HG03280 (cell line): ENCODE data around the gene SLC7A7.
"Not testable (repeated sequence)": the region's sequence is repeated elsewhere in the genome, so short reads cannot be mapped to it uniquely, and the experiment has no call there.

Source experiments
- ATAC-seq: cut with Tn5 transposase; IDR thresholded peaks from one replicate; pipeline ENCODE4 v1.9.1; 2021; ENCODE audit warnings: mild to moderate bottlenecking, moderate library complexity; ENCODE audit not compliant: unreplicated experiment

The SLC7A7 gene

DNA sequence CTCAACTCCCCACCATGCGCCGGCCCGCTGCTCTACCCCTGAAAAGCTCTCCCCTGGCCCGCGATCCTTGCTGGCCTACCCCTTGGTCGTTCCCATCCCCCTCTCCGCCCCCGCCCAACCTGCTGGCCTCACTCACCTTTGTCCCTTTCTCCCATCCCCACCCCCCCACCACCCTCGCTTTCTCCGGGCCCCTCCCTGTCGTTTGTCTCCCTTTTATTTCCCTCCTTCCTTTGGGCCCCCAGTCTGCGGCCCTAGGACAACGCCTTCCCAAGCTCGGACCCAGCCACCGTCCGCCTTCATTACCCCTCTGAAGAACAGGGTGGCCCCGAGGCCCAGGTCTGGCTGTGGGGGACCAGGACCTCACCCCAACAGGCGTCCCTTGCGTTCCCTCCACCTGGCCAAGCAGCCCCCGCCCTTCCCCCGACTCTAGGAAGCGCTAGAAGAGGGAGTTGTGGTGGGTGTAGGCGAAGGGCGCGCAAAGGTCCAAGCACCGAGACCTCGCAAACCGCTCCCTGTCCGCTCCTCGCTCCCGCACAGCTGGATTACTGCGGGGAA lies 6.9 kb upstream of the SLC7A7 start:
- no peak for ATAC-seq

DNA sequence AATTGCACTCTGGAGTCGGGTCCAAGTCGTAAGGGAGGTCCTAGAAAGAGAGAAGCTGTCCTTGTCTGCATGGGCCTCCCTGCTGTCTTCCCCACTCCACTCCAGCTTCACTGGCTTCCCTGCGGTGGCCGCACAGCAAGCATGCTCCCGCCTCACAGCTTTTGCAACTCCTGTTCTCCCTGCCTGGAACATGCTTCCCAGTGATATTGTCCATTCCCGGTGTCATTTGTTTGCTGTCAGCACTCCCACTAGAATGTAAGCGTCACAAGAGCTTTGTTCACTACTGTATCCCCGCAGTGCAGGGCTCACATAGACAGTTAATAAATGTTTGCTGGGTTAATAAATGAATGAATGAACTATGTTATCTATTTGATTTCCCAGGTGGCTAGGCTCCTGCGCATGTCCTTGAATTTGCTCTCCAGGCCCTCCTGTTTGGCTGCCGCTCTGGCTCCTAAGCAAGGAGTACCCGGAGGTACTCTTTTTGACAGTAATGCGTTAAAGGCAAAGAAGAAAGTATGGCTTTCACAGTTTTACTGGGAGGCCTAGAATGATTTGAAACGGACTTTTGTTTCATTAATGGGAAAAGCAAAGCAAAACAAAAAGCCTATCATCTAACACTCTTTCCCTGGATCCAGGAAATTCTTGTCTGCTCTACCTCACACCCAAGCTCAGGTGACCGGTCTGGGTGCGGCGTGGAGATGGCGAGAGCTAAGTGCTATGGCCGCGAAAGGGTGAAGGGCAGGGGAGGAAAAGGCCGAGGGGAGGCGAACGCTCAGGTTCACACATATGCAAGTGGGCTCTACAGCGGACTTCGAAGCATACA lies 6.2 kb upstream of the SLC7A7 start:
- no peak for ATAC-seq

DNA sequence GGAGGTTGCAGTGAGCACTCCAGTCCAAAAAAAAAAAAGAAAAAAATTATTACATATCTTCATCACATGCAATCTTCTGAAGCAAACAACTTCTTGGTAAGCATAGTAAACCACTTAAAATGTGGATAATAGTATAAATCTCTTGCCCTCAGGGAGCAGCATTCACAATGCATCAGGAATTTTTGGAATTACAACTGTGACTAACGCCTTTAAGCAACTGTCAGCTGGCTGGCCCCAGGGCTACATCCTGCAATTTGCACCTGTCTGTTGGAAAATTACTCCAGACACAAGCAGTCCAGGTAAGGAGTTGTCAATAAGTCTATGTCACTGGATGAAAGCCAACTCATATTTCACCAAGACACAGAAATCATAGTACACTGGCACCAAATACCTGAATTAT lies 5.5 kb upstream of the SLC7A7 start:
- no peak for ATAC-seq

DNA sequence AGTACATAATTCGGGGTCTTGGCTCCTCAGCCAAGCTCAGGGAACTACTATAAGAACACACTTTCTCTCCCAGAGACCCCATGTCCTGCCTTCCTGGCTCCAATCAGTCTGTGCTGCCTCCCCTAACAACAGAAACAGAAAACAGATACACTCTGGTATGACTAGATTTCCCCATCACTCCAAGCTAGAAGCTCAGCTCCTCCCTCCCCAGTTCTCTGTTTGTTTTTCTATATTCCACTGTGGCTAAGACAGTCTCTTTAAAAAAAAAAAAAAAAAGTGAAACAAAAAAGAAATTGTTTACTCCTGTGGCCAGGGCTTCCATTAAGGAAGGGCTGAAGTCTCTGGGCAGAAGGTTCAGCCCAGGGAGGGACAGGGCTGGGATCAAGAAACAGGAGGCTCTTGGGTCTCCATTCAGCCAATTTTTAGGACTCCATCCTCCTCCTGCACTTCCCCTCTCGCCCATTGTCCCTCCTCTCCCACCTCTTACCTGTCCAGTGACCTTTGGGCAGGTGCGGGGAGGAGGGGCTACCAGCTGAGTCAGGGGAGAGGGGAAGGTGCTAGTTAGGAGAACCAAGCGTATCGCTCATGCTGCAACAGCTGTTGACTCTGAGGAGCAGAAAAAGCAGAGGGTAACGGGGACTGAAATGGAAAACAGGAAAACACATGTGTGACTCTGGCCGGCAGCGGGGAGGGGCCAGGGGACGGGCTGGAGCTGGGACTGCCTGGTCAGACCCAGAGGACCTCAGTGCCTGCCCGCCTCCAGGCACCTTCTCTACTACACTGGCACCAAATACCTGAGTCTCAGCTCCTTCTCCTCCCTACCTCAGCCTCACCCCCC lies 4.1 kb upstream of the SLC7A7 start:
- ATAC-seq = peak; percentile 37

DNA sequence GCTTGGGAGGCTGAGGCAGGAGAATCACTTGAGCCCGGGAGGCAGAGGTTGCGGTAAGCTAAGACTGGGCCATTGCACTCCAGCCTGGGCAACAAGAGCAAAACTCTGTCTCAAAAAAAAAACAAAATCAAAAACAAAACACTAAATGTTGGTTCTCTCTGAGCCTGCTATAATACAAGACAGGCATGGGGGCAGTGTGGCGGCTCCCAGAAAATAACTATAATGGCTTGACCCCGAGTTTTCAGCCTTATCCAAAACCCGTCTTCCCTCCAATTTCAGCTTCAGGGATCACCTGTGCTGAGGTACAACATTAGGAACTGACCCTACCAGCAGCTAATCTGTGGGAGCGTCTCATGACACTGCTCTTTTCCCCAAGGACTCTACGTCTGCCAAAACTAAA lies 862 bp downstream of the SLC7A7 start:
- ATAC-seq = no peak

DNA sequence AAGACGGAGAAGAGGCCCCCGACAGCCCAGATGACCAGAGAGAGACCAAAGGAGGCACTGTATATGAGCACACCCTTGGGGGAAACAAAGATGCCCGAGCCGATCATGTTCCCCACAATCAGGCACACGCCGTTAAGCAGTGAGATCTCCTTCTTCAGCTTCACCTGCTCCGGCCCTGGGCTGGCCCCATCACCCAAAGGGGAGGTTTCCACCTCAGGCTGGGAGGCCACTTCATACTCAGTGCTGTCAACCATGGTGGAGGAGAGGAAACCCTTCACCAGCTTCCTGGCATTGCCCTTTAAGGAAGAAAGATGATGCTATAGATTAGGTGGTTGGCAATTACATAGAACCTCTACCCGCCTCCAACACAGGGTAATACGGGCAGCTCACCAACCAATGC lies 2.1 kb downstream of the SLC7A7 start:
- no peak for ATAC-seq

DNA sequence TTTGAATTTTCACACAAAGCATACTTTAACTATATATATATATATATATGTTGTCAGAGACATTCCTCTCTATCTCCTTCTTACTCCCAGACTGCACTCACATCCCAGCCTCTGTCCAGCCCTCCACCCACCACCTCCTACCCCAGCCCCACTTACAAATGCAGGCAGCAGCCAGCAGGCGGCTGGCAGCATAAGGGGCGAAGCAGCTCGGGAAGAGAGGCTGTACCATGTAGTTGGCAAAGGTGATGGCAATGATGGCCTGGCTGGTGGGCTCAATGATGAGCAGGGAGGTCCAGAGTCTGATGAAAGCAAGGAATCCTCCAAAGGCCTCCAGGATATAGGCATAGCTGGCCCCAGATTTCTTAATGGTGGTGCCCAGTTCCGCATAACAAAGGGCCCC lies 2.5 kb downstream of the SLC7A7 start:
- ATAC-seq = no peak

DNA sequence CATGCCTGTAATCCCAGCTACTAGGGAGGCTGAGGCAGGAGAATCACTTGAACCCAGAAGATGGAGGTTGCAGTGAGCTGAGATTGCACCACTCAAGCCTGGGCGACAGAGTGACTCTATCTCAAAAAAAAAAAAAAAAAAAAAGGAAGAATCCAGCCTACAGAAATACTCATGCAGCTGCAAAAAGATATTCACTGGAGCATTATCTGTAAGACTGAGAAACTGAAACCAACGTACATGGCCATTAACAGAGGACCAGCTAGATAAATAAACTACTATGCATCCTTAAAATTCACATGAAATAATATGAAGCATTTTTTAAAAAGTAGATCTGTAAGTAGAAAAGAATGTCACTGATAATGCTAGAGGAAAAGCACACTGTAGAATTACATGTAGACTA lies 3.5 kb downstream of the SLC7A7 start:
- no peak for ATAC-seq

DNA sequence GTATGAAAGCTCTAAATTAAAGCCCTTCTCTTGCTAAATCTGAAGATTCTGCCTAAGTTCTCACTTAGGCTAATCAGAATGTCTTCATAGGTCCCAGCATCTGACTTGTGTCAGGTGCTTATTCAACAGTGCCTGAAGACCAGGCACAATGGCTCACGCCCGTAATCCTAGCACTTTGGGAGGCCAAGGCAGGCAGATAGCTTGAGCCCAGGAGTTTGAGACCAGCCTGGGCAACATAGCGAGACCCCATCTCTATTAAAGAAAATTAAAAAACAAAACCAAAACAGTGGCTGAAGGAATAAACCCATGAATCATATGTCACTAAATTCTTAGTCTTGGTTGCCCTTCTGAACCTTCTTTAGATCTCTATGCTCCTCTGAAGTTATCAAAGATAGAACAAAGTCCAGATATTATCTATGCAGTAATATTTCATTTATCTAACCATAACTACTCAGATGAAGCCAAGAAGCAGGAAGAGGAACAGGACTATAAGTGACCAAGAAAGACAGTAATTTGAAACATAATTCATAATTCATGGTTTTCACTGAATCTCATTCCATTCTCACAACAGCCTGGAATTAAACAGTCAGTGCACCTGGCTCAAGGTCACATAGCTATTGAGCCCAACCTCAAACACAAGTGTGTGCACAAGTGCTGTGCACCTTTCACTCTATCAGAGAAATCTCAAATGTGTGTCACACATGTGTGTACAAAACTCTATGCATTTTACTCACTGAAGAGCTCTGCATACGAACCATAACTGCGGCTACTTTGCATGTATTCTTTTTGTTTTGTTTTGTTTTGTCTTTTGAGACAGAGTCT lies 6.6 kb downstream of the SLC7A7 start:
- no peak for ATAC-seq

DNA sequence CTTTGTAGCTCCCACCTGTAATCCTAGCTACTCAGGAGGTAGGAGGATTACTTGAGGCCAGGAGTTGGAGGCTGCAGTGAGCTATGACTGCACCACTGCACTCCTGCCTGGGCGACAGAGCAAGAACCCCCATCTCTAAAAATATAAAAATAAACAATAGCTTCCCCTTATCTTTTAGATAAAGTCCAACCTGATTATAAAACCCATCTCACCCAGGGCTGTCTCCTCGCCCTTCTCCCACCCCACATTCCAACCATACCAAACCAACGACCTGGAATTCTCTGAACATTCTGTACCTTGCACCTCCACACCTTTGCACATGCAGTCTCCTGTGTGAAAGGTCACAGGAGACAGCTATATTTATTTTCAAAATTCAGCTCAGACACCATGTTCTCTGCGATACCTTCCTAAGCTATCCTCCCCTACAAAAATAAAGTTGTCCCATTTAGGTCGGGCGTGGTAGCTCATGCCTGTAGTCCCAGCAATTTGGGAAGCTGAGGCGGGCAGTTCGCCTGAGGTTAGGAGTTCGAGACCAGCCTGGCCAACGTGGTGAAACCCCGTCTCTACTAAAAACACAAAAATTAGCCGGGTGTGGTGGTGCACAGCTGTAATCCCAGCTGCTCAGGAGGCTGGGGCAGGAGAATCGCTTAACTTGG lies 7.7 kb downstream of the SLC7A7 start:
- no peak for ATAC-seq

DNA sequence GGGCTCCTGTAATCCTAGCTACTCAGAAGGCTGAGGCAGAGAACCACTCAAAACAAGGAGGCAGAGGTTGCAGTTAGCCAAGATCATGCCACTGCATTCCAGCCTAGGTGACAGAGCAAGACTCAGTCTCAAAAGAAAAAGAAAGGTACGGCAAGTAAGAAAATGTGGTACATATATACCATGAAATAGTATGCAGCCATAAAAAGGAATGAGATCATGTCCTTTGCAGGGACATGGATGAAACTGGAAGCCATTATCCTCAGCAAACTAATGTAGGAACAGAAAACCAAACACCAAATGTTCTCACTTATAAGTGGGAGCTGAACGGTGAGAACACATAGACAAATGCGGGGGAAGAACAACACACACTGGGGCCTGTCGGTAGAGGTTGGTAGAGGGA lies 10.0 kb downstream of the SLC7A7 start:
- not testable (repeated sequence) for ATAC-seq

DNA sequence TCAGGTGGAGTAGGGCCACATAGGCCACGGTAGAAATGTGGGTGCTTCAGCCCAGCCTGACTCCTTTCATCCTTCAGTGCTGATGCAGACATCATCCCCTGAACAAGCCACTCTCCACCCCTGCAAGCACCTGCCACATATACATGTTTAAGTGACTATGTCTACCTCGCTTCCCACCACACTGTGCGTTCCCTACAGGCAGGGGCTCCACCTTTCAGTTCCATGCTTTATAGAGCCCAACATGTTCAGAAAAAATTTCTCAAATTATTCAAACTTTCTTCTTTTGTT lies 11.6 kb downstream of the SLC7A7 start:
- ATAC-seq = peak; percentile 38

DNA sequence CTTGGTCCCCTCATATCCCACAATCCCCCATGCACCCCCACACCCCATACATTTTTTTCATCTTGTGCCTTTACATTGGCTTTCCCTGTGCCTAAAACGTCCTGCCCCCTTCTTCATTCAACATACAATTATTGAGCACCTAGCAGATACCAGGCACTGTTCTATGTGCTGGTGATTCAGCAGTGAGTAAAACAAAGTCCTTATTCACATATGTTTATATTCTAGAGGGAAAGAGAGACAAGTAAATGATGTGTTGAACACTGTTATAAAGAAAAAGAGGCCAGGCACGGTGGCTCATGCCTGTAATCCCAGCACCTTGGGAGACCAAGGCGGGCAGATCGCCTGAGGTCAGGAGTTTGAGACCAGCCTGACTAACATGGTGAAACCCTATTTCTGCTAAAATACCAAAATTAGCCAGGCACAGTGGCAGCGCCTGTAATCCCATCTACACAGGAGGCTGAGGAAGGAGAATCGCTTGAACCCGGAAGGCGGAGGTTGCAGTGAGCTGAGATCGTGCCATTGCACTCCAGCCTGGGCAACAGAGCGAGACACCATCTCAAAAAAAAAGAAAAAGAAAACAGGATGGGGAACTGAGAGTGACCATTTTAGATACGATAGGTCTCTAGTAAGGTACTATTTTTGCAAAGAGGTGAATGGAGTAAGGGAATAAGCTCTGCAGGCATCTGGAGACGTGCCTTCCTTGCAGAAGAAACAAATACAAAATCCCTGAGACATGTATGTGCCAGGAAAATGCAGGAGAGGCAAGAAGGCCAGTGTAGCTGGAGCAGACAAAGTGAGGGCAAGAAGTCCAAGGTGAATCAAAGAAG lies 12.2 kb downstream of the SLC7A7 start:
- peak; percentile 53 for ATAC-seq

DNA sequence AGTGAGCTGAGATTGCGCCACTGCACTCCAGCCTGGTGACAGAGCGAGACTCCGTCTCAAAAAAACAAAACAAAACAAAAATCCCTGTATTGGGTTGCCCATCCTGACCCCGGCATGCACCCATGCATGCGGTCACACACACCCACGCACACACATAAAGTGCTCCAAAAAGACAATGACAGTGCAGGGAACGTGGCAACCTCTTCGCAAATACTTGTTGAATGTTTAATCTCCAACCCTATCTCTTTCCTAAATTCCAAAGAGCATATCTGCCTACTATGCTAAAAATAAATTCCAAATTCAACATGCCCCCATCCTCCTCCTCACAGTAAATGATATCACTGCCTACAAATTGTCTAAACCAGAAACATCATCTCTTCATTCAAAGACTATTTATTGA lies 13.5 kb downstream of the SLC7A7 start:
- ATAC-seq = no peak

DNA sequence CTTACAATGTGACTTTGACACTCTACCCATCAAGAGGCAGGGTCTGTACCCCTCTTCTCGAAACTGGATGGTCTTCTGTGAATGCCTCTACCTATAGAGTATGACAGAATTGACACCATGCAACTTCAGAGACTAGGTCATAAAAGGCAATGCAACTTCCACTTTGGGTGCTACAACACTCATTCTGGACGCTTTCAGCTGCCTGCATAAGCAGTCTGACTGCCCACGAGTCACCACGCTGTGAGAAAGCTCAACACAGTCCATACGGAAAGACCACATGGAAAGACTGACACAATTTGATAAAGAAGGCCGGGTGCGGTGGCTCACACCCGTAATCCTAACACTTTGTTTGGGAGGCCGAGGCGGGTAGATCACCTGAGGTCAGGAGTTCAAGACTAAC lies 14.9 kb downstream of the SLC7A7 start:
- ATAC-seq = no peak

DNA sequence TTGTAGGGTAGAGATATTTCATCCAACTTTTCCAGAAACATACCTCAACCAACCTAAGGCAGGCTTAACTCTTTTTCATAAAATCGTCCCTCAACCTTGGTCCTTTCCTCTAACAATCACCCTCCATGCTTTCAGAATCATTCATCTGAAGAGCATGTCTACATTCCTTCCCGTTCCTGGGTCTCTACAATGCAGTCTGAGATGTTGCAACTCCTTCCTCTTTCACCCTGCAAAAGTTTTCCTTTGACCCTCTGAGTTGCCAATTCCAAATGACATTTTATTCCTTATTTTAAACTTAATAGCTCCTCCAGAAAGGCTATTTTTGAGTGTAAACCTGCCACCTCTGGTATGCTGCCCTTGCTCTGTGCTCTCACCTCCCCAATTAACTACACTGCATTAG lies 16.7 kb downstream of the SLC7A7 start:
- ATAC-seq = no peak

DNA sequence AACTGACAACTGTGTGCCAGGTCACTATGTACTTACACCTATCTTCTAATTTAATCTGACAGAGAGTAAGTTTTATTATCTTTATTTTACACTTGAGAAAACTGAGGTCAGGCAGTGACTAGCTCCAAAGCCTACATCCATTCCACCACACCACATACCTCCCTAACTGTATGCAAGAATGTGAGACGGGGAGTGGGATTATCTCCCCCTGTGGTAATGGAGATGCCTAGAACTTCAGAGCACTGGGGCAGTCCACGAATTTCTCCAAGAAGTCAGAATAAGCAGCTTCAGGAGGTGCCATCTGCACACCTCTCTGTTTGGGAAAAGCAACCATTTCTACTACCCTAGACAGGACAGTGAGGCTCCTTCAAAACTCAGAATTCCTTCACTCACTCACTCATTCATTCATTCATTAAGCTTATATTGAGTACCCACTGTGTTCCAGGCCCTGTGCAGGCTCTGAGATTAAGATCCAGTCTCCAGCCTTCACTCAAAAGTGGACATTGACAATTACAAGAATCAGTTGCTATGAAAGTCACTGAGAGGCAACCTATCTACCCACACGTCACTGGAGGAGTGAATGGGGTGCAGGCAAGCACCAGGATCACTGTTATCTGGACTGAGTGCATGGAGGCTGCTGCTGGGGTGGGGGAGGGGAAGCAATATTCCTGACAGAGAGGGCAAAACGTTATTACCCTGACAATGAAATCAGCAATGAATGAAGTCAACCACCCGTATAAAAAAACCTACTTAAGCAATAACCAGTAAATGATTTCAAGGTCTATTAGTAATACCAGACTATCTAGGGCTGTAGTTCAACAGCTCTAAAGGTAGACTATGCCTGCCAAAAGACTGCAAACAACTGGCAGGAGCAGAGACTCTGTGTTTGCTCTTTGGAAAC lies 18.0 kb downstream of the SLC7A7 start:
- ATAC-seq = no peak

DNA sequence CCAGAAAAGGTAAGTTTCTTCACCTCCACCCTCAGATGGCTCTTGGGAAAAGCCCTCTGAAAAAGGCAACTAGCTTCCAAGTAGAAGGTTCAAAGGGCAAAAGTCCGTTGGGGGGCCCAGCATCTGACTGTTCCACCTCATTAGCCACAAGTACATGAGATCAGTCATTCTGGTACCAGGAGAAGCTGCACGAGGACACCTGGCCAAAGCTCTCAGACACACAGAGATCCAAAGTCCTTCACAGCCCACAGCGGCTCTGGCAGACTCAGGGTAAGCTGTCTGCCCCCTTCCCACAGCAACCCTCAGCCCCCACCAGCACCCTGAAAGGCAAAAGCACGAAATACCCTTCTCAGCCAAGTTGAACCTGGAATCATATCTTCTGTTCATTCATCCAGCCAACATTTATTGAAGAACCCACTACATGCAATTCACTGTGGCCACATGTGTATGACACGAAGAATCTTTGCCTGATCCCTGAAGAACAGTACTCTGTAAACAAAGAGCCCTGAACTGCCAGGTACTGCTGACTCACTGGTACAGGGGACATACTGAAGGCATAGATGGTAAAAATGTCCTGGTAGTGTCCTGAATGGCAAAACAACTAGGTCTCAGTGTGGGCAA lies 19.0 kb downstream of the SLC7A7 start:
- no peak for ATAC-seq
